ENCODE results near the gene LPIN1.
"Not testable (repeated sequence)": the region's sequence is repeated elsewhere in the genome, so short reads cannot be mapped to it uniquely, and the experiment has no call there.

The LPIN1 gene

DNA sequence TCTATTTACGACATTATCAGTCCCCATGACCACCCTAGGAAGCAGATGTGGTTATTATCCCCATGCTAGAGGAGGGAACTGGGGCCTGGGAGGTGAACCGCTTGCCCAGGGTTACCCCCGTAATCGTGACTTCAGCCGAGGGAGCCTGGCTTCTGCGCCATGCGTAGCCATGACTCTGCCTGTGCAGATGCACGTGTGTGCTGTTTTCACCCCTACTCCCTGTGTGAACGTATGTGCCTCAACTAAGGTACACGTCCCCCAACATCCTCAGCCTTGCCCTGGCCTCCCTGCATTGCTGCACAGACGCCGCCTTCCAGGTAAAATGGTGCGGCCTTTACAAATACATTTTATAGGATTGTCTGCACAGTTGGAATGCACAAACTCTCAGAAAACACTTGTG is 40.2 kb downstream of the LPIN1 start:
- DNase-seq: no peak

DNA sequence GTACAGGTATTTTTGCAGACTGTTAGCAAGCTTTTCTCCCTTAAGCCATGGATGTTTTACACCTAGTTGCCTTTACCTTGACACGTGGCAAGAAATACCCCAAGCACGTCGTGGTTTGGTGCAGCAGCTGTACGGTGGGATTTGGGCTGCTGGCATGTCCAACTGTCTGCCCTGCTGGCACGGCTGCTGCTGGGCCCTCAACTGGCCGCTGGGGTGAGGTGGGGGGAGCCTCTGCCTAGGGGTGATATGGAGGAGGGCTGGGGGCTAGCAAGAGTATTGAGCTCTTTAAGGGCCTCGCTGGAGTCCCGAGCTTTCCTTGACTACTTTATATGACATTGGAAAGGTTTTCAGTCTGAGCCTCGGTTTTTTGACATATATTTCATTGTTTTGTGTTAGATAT is 41.6 kb downstream of the LPIN1 start:
- no peak for DNase-seq

DNA sequence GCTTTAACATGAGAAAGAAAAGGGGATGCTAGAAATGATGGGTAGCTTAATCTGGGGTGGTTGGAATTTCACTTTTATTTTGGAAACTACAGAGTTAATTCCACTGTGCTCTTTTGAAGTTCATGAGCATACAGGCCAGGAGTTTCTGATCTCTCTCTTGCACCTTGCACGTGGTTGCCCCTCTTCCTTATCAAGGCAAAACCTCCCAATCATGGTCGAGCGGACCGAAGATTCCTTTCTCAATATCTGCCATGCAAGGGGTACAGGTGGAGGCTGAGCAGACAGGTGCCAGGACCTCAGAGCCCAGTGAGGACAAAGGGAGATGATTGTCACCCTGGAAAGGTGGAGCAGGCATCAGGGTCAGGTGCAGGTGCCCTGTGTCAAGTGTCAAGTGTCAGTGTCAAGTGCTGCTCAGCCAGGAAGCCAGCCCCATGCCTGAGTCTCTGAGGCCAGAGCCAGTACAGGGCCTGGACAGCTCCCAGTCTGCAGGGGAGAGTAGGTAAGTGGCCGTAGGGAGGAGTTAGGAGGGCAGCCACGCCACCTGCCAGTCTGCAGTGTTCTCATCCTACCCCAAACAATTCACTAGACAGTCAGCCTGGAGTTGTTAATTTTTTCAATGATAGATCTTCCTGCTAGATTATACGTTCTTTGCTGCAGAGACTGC is 42.2 kb downstream of the LPIN1 start:
- DNase-seq: no peak

DNA sequence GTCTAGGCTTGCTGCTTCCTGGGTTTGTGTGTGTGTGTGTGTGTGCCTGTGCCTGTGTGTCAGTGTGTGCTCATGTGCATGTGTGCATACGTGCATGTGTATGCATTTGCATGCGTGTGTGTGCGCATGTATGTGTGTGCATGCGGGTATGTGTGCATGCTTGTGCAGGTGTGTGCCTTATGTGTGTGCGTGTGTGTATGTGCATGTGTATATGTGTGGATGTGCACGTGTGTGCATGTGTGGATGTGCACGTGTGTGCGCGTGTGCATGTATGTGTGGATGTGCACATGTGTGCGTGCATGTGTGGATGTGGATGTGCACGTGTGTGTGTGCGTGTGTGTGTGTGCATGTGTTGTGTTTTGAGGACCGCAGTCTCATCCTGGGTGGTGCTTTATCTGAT is 42.8 kb downstream of the LPIN1 start:
- DNase-seq: no peak

DNA sequence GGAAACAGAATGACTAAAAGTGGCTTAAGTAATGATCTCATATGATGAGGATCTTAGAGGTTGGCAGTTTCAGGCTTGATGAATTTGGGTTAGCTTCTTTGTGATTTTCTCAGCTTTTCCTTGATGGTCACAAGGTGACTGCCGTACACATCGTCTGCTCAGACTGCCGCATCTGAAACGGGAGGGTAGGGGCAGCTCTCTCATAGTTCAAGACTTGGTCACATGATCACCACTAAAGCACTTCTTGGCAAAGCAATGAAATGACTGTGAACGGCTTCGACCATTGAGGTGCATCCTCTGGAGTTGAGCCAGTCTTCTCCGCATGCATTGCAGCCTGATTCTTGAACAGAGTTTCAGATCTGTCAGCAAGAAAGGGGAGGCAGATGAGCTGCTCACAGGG is 43.8 kb downstream of the LPIN1 start:
- DNase-seq: no peak

DNA sequence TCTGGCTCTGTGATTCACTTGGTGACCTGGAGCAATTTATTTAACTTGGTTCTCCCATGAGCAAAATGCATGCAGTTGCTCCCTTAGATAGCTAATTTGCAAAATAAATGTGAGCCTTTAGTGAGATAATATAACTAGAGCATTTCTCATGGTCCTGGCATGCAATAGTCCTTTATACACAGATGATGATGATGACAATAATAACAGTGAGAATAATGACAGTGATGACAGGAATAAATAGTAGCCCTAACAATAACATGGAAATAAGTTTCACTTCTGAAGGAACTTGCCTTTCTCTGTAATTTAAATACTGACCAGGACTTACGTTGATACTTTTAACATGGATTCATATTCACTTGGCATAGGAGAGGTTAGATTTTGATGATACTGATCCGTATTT is 49.2 kb downstream of the LPIN1 start:
- DNase-seq: no peak

DNA sequence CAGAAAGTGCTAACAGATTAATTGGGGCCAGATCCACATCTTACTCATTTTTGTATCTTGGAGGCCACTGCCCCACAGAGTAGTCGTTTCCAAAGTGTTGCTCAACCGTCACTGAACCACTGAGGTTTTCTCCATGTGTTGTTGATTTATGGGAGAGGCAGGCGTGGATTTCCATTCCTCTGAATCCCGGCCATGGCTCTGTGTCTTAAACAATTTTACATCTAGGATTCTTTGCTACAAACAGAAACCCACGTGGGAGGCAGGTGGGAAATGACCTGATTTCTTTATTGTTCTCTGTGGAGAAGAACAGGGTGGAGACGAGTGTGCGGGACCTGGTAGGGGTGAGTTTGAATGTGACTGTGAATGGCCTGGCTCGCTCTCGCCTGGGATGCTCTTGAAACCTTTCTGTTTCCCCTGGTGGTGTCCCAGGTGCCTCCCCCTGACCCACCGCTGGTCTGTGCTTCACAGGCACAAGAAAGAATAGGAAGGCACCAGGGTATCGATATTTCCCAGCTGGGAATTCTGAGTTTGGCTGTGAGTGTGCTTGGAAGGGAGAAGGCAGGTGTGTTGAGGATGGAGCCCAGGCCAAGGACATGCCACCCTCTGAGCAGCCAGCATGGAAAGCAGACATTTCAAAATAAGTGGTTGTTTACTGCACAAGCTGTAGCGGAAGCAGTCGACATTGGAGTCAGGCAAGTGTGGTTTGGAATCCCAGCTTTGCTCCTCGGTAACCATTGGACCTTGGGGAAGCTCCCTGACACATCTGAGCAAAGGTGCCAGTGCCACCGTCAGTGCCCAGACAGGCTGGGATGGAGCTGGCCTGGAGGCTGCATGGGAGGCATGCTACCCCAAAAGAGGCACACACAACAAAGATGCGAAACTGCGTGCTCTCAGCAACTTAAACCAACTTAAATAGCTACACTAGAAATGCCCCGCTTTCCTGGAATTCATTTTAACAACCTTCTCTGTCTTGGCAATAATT is 50.0 kb downstream of the LPIN1 start:
- DNase-seq: no peak

DNA sequence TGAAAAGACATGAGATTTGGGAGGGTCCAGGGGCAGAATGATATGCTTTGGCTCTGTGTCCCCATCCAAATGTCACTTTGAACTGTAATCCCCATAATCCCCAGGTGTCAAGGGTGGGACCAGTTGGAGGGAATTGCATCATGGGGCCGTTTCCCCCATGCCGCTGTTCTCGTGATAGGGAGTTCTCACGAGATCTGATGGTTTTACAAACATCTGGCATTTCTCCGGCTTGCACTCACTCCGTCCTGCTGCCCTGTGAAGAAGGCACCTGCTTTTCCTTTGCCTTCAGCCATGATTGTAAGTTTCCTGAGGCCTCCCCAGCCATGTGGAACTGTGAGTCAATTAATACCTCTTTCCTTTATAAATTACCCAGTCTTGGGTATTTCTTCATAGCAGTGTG is 51.4 kb downstream of the LPIN1 start:
- no peak for DNase-seq

DNA sequence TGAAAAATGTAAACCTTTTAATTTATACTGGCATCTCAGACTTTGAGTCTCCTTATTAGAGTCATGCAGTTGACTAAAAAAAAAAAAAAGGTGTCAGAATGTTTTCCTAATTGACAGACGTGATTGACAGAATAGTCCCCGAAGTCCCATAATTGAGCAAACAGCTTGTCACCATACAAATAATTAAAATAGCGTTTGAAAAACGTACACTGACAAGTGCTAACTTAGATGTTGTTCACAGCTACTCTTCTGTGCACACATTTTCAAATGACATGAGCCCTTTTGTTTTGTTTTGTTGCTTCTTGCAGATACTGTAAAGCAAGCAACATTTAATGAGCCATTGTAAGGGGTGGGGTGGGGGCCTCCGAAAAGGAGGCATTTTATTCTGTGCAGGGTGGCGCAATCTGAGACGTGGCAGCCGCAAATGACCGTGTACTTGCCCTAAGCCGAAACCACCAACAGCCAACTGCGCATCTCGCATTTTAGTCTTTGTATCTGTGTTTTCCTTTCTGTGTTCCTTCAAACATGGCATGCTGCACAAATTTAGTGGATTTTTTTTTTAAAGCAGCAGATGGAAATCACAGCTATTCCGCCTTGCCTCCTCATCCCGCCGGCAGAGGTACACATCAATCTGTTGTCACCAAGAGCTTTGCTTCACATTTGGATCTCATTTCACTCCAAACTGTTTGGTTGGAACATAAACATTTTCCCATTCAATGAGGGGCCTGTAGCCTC is 52.4 kb downstream of the LPIN1 start:
- no peak for DNase-seq

DNA sequence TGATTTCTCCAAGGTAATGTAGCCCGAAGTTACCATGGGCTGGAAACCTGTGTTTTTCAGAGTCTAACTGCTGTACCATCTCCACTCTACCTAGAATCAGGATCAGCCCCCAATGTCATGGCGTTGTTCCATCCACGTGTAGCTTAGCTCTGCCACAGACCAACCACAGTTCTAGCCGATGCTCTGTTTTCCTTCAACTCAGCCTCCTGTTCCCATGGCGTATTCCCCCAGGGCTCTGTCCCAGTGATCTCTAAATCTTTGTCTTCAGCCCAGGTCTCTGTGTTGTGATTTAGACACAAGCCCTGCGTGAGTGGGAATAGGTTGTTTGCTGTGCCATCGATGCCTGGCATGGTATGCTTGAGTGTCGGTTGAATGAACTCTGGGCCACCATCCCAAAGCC is 53.4 kb downstream of the LPIN1 start:
- no peak for DNase-seq

DNA sequence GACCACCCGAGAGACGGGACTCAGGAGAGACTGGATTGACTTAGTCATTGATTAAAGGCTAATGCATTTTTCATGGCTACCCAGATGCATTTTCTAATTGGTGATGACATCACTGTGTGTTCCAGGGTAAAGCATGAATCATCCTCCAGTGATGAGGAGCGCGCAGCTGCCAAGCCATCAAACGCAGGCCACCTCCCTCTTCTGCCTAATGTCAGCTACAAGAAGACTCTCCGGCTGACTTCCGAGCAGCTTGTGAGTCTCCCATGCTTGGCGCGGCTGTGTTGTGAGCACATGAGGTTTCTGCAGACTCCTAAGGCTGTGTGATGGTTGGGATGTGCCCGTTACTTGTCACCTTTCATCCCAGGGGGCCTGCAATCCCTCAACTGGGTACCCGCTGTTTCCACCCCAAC is 56.4 kb downstream of the LPIN1 start:
- DNase-seq: no peak

DNA sequence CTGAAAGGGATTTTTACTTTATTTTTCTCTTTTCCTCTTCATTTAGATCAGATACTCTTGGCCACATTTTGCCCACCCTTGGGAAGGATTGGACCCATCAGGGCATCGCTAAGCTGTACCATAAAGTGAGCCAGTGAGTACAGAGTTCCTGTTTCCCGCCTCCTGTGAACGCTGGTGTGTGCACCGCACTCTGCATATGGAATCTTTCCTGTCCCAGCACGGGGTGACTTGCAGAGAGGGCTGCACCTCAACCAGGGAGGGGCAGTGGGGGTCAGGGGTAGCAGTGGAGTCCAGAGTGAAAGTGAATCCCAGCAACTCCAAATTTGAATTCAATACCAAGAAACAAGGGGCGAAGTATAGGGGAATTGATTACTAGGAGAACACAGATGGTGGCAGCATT is 58.6 kb downstream of the LPIN1 start:
- DNase-seq: no peak

DNA sequence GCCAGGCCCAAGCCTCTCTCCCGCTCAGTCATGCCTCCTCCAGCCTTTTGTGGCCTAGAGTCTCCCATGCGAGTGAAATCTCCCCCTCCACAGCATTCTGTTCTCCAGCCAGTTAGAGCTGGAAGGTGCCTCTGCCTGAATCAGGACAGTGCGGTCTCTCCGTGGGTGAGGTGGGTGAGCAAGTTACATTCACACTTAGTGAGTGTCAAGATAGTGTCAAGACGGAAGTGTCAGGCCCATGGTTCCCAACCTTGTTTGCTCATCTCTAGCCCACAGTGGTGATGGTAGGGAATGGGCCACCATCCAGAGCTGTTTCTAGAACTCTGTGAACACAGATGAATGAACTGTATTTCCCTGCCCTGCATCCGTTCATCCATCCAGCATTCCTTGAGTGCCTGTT is 59.5 kb downstream of the LPIN1 start:
- no peak for DNase-seq

DNA sequence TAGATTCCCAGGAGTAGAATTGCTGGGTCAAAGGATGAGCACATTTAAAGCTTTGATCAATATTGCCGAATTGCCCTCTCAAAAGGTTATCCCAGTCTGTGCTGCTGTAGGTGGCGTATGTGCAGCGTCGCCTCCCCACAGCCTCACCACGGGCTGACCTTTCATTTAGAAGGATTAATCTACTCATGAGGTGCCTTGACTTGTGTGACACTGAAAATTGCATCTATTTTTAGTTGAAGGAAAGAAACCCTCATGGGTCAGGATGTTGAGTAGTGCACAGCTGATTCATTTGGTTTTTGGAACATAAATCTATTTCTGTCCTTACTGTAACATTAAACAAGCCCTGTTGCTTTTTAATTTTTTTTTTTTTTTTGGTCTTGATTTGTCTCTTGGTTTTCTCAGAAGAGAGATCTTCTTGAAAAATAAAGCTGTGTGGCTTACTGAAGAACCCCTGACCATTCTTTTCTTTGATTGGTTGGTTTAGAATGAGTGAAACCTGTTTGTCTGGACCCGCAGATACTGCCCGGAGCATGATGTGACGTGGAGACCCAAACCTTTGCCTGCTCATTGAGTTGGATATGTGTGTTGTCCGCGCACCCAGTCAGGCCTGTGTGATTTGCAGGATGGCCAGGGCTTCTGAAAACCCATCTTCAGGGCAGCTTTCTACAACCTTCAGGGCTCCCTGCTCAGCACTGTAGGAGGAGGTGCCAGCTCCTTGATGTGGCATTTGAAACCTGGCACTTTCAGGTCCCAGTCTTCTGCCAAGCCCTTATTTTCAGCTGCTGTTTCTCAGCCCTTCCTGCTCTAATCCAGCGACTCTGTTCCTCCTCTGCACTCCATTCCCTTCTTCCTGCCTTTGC is 61.0 kb downstream of the LPIN1 start:
- DNase-seq: no peak

DNA sequence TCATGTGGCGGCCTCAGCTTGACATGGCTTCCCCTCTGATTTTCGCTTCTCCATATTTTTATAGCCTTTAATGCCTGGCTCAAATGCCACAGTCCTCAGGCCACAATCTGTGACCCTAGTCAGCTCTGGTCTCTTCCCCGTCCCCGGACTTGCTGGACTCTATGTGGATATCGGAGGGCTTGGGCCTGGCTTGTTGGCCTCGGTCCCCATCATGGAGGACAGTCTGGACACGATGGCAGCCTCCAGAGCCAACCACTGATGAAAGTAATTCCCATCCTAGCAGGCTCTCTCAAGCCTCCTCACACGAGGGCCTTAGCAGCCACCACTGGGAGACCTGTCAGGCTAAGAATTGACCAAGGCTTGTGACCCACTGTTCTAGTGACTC is 61.6 kb downstream of the LPIN1 start:
- no peak for DNase-seq

DNA sequence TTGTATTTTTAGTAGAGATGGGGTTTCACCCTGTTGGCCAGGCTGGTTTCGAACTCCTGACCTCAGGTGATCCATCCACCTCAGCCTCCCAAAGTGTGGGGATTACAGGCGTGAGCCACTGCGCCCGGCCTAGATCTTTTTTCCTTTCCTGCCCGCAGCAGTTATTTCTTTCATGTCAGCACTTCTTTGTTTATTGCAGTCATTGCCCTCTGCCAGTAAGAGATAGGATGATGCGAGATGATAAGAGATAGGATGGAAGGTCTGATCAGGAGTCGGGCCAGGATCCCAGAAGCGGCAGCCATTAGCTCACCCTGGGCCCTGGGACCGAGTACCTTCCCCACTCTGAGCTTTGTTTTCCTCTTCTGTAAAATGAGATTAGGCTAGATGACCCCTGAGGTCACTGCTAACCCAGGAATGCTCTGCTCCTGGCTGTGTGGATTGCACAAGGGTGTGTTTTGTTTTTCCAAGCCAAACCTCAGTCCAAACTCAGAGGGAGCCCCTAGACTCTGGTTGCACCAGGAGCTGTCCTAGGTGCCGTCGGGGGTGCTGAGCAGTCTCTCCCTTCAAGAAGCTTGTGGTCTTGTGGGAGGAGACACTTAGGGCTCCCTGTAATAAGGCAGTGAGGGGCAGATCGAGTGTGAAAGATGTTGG is 63.3 kb downstream of the LPIN1 start:
- DNase-seq: no peak

DNA sequence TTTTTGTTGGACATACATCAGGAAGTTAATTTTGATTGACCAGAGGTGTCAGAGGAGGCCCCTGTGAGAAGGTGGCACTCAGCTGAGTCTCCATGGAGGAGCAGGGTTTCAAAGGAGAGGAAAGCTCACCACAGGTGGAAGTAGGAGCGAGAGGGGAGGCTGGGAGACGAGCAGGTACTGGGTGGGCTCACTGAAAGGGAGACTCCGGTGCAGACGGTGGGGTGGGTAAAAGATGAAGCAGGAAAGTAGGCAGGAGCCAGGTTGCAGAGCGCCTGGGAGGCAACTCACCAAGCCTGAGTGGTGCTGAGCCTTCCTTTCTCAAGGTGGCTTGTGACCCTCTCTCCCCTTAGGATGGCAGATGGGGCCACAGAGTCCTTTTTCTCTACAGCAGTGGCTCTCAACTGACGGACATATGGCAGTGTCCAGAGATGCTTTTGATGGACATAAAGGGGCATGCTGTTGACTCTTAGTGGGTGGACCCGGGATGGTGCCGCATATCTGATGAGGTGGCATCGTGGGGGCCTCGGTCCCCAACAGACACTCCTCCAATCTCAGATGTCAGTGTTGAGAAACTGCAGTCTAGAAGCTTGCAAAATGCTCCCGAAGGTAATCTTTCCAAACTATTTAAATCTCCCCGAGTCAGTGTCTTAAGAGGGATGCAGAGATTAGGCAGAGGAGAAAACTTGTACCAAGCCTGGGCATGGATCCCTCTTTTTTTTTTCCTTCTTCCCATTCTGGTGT is 64.0 kb downstream of the LPIN1 start:
- no peak for DNase-seq

DNA sequence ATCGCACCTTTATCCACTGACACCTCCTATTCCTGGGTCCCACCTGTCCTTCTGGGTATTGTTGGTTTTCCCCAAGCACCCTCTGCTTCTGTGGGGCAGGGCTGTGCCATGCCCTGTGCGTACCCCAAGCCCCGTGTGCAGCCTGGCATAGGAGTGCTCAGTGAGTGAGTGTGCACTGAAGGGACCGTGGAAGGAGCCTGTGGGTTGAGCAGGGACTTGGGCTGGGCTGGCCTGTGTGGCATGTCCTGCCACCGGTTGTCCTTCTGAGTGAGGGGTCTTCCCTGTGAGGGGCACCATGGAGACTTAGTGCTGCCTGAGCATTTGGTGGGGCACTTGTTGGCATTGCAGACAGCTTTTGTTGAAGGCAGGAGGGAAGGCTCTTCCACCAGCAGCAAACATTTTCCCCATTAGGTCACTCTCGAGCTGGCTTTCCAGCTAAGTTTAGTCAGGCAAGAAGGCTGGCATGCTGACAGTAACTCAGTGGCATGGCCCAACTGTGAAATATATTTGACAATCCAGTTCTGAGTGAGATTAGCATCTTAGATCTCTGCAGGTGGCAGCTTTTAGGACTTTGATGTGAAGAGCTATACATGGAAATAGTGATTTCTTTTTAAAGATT is 64.7 kb downstream of the LPIN1 start:
- no peak for DNase-seq

DNA sequence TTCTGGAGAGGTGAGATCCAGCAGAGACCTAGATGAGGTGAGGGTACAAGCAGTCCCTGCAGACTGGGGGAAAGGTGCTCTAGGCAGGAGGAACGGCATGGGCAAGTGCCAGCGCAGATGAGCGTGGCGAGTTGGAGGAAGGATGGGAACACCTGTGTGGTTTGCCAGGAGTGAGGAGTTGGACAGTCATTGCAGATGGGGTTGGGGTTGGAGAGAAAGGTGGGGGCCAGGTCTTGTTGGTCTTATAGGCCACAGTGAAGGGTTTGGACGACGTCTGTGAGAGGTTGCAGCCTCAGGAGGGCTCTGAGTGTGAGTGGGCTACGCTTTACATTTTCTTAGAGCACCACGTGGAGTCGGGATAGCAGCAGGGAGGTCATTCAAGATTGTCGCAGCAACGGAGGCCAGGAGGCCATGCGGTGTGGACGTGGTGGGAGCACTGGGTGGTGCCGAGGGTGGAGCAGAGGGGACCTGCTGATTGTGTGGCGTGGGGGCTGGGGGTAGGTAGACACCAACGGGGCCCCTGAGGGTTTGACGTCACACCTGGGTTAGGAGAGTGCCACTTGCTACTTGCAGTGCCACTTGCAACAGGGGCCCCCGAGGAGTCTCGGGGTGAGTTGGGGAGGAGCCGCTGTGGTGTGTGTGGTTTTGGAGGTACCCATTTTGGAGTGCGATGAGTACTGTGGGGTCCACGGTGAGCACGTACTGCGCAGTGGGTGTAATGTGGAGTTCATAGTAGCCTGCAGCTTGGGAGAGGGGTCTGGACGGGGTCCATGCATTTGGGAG is 66.2 kb downstream of the LPIN1 start:
- no peak for DNase-seq

DNA sequence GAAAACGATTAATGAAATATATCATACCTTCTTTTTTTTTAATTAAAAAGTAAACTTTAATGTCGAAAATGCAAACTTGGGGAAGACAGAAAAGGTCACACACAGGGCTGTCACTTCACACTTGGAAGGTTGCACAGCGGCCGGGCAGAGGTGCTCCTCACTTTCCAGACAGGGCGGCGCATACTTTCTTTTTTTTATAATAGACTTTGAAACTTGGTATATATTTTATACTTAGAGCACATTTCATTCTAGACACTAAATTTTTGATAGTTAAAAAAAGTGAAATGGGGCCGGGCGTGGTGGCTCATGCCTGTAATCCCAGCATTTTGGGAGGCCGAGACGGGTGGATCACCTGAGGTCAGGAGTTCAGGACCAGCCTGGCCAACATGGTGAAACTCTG is 66.9 kb downstream of the LPIN1 start:
- not testable (repeated sequence) for DNase-seq

Data from GDM1 (cell line).